GM08714 (cell line): ENCODE data around the gene AHNAK2.
"Not testable (repeated sequence)": the region's sequence is repeated elsewhere in the genome, so short reads cannot be mapped to it uniquely, and the experiment has no call there.

Experiments
- H3K4me3 ChIP-seq: fragments of 200-500 bp; sonication (Bioruptor generic); 2 replicates; pipeline ENCODE4 v1.5.1; 2014; ENCODE audit warnings: mild to moderate bottlenecking, low read length, inconsistent platforms
- ZNF274 ChIP-seq: IDR thresholded peaks from 2 replicates; pipeline ENCODE4 v1.6.1; 2012; ENCODE audit warnings: mild to moderate bottlenecking, low read depth, low read length

The AHNAK2 gene

GRCh38 chr14:104898870-104899510 is 79.2 kb downstream of the AHNAK2 start:
- H3K4me3 ChIP-seq, result no peak overlapping the region
- TF ChIP-seq ZNF274, result no peak

- no peak overlapping the region for H3K4me3 ChIP-seq
- no peak for TF ChIP-seq ZNF274
Measured at GRCh38 chr14:104898195-104898558, 80.0 kb downstream of the AHNAK2 start.

GRCh38 chr14:104897330-104898194 is 80.6 kb downstream of the AHNAK2 start:
- H3K4me3 ChIP-seq, result no peak overlapping the region
- no peak for TF ChIP-seq ZNF274

- no peak for TF ChIP-seq ZNF274
- no peak overlapping the region for H3K4me3 ChIP-seq
Measured at GRCh38 chr14:104895786-104896661, 82.2 kb downstream of the AHNAK2 start.

GRCh38 chr14:104895207-104895785 is 82.9 kb downstream of the AHNAK2 start:
- TF ChIP-seq ZNF274, result no peak
- no peak overlapping the region for H3K4me3 ChIP-seq

- no peak for TF ChIP-seq ZNF274
Measured at GRCh38 chr14:104894331-104895206, 83.6 kb downstream of the AHNAK2 start.

GRCh38 chr14:104893435-104894207 is 84.6 kb downstream of the AHNAK2 start:
- TF ChIP-seq ZNF274, result no peak
- no peak overlapping the region for H3K4me3 ChIP-seq

More at GRCh38 chr14:104894331-104895206, 83.6 kb downstream of the AHNAK2 start:
- no peak overlapping the region for H3K4me3 ChIP-seq

GRCh38 chr14:104892531-104893434 is 85.4 kb downstream of the AHNAK2 start:
- no peak overlapping the region for H3K4me3 ChIP-seq
- TF ChIP-seq ZNF274, result no peak

- H3K4me3 ChIP-seq, result no peak overlapping the region
- no peak for TF ChIP-seq ZNF274
Measured at GRCh38 chr14:104891664-104892530, 86.3 kb downstream of the AHNAK2 start.

- no peak overlapping the region for H3K4me3 ChIP-seq
- TF ChIP-seq ZNF274, result no peak
Measured at GRCh38 chr14:104891121-104891551, 87.0 kb downstream of the AHNAK2 start.

- H3K4me3 ChIP-seq, result not testable (repeated sequence)
Measured at GRCh38 chr14:104890292-104890691, 87.9 kb downstream of the AHNAK2 start.
